ENCODE data around the gene CPVL.

DNA sequence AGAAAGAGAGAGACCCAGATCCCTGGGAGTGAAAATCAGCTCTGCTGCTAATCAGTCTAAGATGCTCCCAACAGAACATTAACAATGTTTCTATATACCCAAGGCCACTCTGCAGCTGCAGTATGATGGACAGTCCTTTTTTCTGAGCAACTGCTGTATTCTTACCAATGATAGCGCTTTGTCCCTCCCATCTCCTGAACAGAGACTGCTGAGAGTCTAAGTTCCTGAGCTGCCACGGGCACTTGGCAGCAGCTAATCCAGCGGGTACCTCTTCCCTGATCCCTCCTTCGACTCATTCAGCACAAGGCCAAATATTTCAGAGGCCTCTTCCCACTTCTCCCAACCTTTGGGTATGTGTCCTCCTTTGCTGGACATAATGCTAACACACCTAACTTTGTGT, 7.7 kb downstream of the CPVL start:
- TF ChIP-seq POLR2A (IDR thresholded peaks at IDR 0.05; ENCODE audit: low read length) (no peak), GATA1 (IDR thresholded peaks at IDR 0.05; ENCODE audit: low read depth, low read length) (no peak)

All from erythroblast (primary cell).